Measurements from ENCODE around the gene CHAF1A.
A peak's percentile ranks its signal among the peaks of the same experiment; 100 is the strongest.

The CHAF1A gene

GRCh38 chr19:4443966-4444764 is 41.7 kb downstream of the CHAF1A start:
- DNase-seq: no peak

- no peak for DNase-seq
Observed at GRCh38 chr19:4444765-4445741, 42.6 kb downstream of the CHAF1A start.

GRCh38 chr19:4445963-4446703 is 43.7 kb downstream of the CHAF1A start:
- DNase-seq: no peak

GRCh38 chr19:4446704-4447200 is 44.3 kb downstream of the CHAF1A start:
- no peak for DNase-seq

- no peak for DNase-seq
Observed at GRCh38 chr19:4447327-4448146, 45.1 kb downstream of the CHAF1A start.

GRCh38 chr19:4448147-4448985 is 45.9 kb downstream of the CHAF1A start:
- DNase-seq: no peak

GRCh38 chr19:4449022-4449638 is 46.7 kb downstream of the CHAF1A start:
- no peak for DNase-seq

GRCh38 chr19:4449639-4450028 is 47.2 kb downstream of the CHAF1A start:
- no peak for DNase-seq

GRCh38 chr19:4452230-4452990 is 50.0 kb downstream of the CHAF1A start:
- no peak for DNase-seq

- DNase-seq: no peak
Observed at GRCh38 chr19:4453232-4454179, 51.1 kb downstream of the CHAF1A start.

- no peak for DNase-seq
Observed at GRCh38 chr19:4454747-4455718, 52.6 kb downstream of the CHAF1A start.

- no peak for DNase-seq
Observed at GRCh38 chr19:4455719-4456475, 53.5 kb downstream of the CHAF1A start.

GRCh38 chr19:4456476-4456842 is 54.0 kb downstream of the CHAF1A start:
- no peak for DNase-seq

GRCh38 chr19:4456843-4457653 is 54.6 kb downstream of the CHAF1A start:
- DNase-seq: peak; percentile 34

GRCh38 chr19:4457654-4458395 is 55.4 kb downstream of the CHAF1A start, which contains the start of gene UBXN6:
Gene UBXN6, minus strand, starts transcription at chr19:4457794. Its CDS starts 97 bp downstream, at chr19:4457697.
- DNase-seq: peak; percentile 87

Measured in GF-D8 (cell line).